ENCODE data around the gene DCBLD2. TPM values are rescaled to one million over a fixed set of nuclear protein-coding genes. Genes with fewer than 3 reads are reported as not detected.

The DCBLD2 gene
- total RNA-seq, 4 donors from 2014 or later: 37.3 to 48.4 (median 46.6) TPM

DNA sequence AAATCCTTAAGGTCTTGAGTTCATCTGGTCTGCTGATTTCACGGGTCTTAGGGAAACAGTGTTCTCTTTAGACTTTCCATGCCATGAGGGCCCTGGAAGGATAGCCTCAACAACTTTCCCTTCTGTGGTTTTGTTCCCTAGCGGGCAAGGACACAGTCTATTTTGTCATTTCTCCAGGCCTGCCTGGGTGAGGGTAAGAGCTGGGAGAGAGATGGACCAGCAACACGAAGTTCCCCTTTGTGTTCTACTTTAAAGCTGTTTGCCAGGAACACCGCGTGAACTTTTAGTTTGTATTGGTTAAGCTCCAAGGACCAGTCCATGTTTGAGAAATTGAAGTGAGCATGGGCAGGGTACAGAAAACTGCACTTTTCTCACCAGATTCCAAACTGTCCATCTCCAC lies 117.5 kb downstream of the DCBLD2 start:
- TF ChIP-seq EP300 (IDR thresholded peaks at IDR 0.05): no peak
- no peak for TF ChIP-seq POLR2A (IDR thresholded peaks at IDR 0.05; ENCODE audit: low read depth)
- TF ChIP-seq POLR2AphosphoS5 (IDR thresholded peaks at IDR 0.05): no peak
- TF ChIP-seq, protein P1, sequence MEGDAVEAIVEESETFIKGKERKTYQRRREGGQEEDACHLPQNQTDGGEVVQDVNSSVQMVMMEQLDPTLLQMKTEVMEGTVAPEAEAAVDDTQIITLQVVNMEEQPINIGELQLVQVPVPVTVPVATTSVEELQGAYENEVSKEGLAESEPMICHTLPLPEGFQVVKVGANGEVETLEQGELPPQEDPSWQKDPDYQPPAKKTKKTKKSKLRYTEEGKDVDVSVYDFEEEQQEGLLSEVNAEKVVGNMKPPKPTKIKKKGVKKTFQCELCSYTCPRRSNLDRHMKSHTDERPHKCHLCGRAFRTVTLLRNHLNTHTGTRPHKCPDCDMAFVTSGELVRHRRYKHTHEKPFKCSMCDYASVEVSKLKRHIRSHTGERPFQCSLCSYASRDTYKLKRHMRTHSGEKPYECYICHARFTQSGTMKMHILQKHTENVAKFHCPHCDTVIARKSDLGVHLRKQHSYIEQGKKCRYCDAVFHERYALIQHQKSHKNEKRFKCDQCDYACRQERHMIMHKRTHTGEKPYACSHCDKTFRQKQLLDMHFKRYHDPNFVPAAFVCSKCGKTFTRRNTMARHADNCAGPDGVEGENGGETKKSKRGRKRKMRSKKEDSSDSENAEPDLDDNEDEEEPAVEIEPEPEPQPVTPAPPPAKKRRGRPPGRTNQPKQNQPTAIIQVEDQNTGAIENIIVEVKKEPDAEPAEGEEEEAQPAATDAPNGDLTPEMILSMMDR (IDR thresholded peaks at IDR 0.05): no peak
- intact Hi-C loops (cut with DNase I): no loop called here
- no peak for DNase-seq (ENCODE audit: extremely low spot score)
- Histone ChIP-seq H3K9me3 (no peaks in the 10 kb centered on the region), H3K4me1 (peaks cover 9 to 40% (median 20%) of the 10 kb centered on the region in 4 donors), H3K4me3 (no peak overlapping the region), H3K36me3 (peaks cover 0 to 11% (median 0%) of the 10 kb centered on the region in 4 donors), H3K27me3 (no peaks in the 10 kb centered on the region), H3K27ac (replicated peaks in 1 of 4) (peak overlapping the region in 2 of 4 donors; percentile 20 to 32)
- 79% methylated on average over 5 of the region's 5 CpGs for WGBS

- Histone ChIP-seq H3K36me3 (peaks cover 0 to 11% (median 0%) of the 10 kb centered on the region in 4 donors), H3K4me3 (no peak overlapping the region), H3K9me3 (no peaks in the 10 kb centered on the region), H3K4me1 (peaks cover 20 to 44% (median 31%) of the 10 kb centered on the region in 4 donors), H3K27me3 (no peaks in the 10 kb centered on the region), H3K27ac (replicated peaks in 1 of 4) (no peak overlapping the region)
- 84% methylated on average over 8 of the region's 8 CpGs for WGBS
- TF ChIP-seq POLR2AphosphoS5 (IDR thresholded peaks at IDR 0.05): no peak
- no peak for TF ChIP-seq POLR2A (IDR thresholded peaks at IDR 0.05; ENCODE audit: low read depth)
- TF ChIP-seq, protein P1 (IDR thresholded peaks at IDR 0.05): no peak
- no peak for TF ChIP-seq EP300 (IDR thresholded peaks at IDR 0.05)
- no peak for DNase-seq (ENCODE audit: extremely low spot score)
- intact Hi-C loops (cut with DNase I): no loop called here
These were observed 118.5 kb downstream of the DCBLD2 start for GRCh38 chr3:98782824-98783500.

DNA sequence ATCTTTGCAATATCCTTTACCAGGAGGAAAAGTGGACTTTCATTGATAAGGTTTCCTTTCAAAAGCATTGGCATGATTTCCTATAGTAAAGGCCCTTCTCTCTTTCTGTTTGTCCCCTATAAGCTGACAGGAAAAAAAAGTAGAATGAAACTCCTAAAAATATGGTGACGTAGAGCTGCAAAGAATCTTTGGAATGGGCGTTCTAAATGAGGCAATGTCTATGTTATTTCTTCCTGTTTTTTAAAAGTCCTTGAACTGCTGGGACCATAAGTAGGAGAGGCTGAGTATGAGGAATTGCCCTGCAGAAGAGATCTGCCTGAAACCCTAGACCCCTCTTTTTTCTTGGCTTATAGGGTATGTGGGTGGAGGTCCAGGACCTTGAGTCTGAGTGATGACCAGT lies 121.2 kb downstream of the DCBLD2 start:
- H3K9me3 ChIP-seq: no peaks in the 10 kb centered on the region
- DNase-seq (ENCODE audit: extremely low spot score): no peak
- WGBS: 77% methylated on average over 2 of the region's 2 CpGs
- no peaks in the 10 kb centered on the region for H3K27me3 ChIP-seq
- H3K27ac ChIP-seq (replicated peaks in 1 of 4): peak overlapping the region in 2 of 4 donors; percentile 13 to 57
- peaks cover 29 to 50% (median 35%) of the 10 kb centered on the region in 4 donors for H3K4me1 ChIP-seq
- TF ChIP-seq POLR2A (IDR thresholded peaks at IDR 0.05; ENCODE audit: low read depth) (no peak), POLR2AphosphoS5 (IDR thresholded peaks at IDR 0.05) (no peak), EP300 (IDR thresholded peaks at IDR 0.05) (no peak)
- TF ChIP-seq, protein P1 (IDR thresholded peaks at IDR 0.05): no peak
- no peak overlapping the region for H3K4me3 ChIP-seq
- intact Hi-C loops (cut with DNase I): no loop called here
- peaks cover 0 to 20% (median 0%) of the 10 kb centered on the region in 4 donors for H3K36me3 ChIP-seq

DNA sequence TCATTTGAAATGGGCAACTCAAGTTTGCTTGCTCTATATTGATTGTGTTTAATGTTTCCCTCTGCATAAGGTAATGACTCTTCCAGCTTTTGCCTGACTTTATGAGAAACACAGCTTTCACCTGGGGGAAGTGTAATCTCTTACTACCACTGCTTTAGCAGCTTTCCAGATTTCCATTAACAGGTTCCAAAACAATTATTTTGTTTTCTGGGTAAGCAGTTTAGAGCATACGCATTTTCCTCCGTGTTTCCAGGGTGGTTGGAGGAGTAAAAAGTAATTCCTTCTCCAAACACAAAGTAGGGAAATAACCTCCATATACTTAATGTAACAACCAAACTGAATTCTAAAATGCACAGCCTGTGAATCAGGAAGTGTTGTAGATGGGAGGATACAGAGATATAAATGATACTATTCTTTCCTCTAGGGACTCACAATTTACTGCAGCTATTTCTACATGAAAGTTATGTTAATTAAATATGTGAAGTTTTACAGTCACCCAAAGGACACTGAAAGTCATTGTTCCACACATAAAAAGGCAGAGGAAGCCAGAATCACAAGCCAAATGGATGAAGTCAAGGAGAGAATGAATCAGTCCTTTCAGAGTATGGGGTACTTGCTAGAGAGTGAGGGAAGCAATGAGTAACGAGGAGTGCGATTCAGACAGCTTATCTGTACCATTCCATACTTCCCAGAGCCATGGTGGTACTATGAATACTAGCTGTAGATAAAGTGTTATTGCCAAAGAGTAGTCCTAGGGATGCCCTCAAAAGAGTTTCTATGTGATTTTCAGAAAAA lies 121.8 kb downstream of the DCBLD2 start:
- Histone ChIP-seq H3K9me3 (no peaks in the 10 kb centered on the region), H3K4me3 (no peak overlapping the region), H3K36me3 (peaks cover 0 to 20% (median 0%) of the 10 kb centered on the region in 4 donors), H3K27me3 (no peaks in the 10 kb centered on the region), H3K4me1 (peaks cover 25 to 46% (median 34%) of the 10 kb centered on the region in 4 donors), H3K27ac (replicated peaks in 1 of 4) (peak overlapping the region in 3 of 4 donors; percentile 13 to 57 (median 43))
- 88% methylated on average over 4 of the region's 4 CpGs for WGBS
- intact Hi-C loops (cut with DNase I): no loop called here
- TF ChIP-seq POLR2AphosphoS5 (IDR thresholded peaks at IDR 0.05) (no peak), EP300 (IDR thresholded peaks at IDR 0.05) (no peak), POLR2A (IDR thresholded peaks at IDR 0.05; ENCODE audit: low read depth) (no peak)
- TF ChIP-seq, protein P1 (IDR thresholded peaks at IDR 0.05): no peak
- no peak for DNase-seq (ENCODE audit: extremely low spot score)
